Prostate gland (tissue), 2 donors: Measurements from ENCODE around the gene GALNT5. TPM values are rescaled to one million over a fixed set of nuclear protein-coding genes. Genes with fewer than 3 reads are reported as not detected.

ENCODE experiments used
- DNase-seq: peaks from one replicate; pipeline ENCODE4 v3.0.0-alpha.2; 2019; ENCODE audit warnings: low spot score
- H3K27ac ChIP-seq, 2 donors: fragments of 200-600 bp; sonication (generic); 2 replicates each; pipeline ENCODE4 v1.5.1; 2017 to 2019
- H3K27me3 ChIP-seq: fragments of 200-600 bp; sonication (generic); replicated peaks from 2 replicates; pipeline ENCODE4 v1.5.1; 2019; ENCODE audit not compliant: insufficient read depth
- H3K36me3 ChIP-seq, 2 donors: fragments of 200-600 bp; sonication (generic); 1 replicate in 1 of 2; 2 replicates in 1 of 2; pipeline versions ENCODE4 v1.5.1 to v1.8.1; 2017 to 2019
- H3K4me1 ChIP-seq: fragments of 200-600 bp; sonication (generic); replicated peaks from 2 replicates; pipeline ENCODE4 v1.5.1; 2019
- H3K4me3 ChIP-seq, 2 donors: fragments of 200-600 bp; sonication (generic); 2 replicates each; pipeline ENCODE4 v1.5.1; 2017 to 2019
- H3K9me3 ChIP-seq: fragments of 200-600 bp; sonication (generic); 2 replicates; pipeline ENCODE4 v1.5.1; 2017
- POLR2A ChIP-seq: fragments of 450-650 bp; IDR thresholded peaks from one replicate; pipeline ENCODE4 v1.6.1; 2016; ENCODE audit warnings: antibody characterized with exemption, mild to moderate bottlenecking
- POLR2AphosphoS5 ChIP-seq: sonication (generic); formaldehyde crosslinking; IDR thresholded peaks from one replicate; pipeline ENCODE4 v1.6.1; 2017; ENCODE audit warnings: antibody characterized with exemption
- WGBS: methylation state at CpG from one replicate; pipeline ENCODE4 v1.1.5; 2018; 5-methylcytosine and 5-hydroxymethylcytosine counted together
- intact Hi-C: fragments of 100-400 bp; cut with DNase I; formaldehyde crosslinking; loops from one replicate; pipeline ENCODE4 v1.14.2; 2022
- total RNA-seq, 2 donors: library from RNA; depleted of rRNA; stranded (reverse); fragments of >200 nt; gene quantifications; one replicate each; pipeline ENCODE4 v1.1.0, GENCODE V29; 2016
- TF ChIP-seq, protein P1 (sequence below), 4 experiments: fragments of 200-600 bp in 2 of 4; fragments of 450-650 bp in 2 of 4; sonication (generic) in 2 of 4; IDR thresholded peaks; 1 replicate in 3 of 4; 2 replicates in 1 of 4; pipeline ENCODE4 v1.5.1; 2016 to 2019; ENCODE audit warnings: antibody characterized with exemption in 4 of 4, mild to moderate bottlenecking in 2 of 4, moderate library complexity in 2 of 4

Gene GALNT5
- total RNA-seq, 2 donors from 2014 or later = 2.0 to 2.6 TPM

DNA sequence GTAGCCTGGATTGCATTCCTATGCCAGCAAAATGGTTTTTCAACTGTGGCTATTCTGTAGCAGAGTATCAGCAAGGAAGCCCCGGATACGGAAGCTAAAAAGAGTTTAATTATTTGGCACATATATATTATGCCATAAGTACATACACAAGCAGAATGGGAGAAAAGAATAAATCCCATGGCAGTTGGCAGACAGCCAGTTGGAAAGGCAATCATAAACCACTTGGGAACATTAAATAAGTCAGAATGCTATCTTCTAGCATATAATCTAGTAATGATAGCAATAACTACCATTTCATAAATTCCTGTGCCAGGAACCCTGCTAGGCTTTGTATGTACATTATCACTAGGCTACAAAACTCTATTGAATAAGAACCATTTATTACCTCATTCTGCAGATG lies 26.0 kb downstream of the GALNT5 start:
- TF ChIP-seq POLR2AphosphoS5 (no peak), POLR2A (no peak)
- TF ChIP-seq, protein P1, sequence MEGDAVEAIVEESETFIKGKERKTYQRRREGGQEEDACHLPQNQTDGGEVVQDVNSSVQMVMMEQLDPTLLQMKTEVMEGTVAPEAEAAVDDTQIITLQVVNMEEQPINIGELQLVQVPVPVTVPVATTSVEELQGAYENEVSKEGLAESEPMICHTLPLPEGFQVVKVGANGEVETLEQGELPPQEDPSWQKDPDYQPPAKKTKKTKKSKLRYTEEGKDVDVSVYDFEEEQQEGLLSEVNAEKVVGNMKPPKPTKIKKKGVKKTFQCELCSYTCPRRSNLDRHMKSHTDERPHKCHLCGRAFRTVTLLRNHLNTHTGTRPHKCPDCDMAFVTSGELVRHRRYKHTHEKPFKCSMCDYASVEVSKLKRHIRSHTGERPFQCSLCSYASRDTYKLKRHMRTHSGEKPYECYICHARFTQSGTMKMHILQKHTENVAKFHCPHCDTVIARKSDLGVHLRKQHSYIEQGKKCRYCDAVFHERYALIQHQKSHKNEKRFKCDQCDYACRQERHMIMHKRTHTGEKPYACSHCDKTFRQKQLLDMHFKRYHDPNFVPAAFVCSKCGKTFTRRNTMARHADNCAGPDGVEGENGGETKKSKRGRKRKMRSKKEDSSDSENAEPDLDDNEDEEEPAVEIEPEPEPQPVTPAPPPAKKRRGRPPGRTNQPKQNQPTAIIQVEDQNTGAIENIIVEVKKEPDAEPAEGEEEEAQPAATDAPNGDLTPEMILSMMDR (IDR thresholded peaks at IDR 0.05) = no peak
- H3K4me1 ChIP-seq = no peaks in the 10 kb centered on the region
- peak; percentile 11 for DNase-seq
- intact Hi-C loops = no loop called here
- H3K36me3 ChIP-seq = no peaks in the 10 kb centered on the region
- 41% methylated on average over 2 of the region's 2 CpGs for WGBS
- H3K9me3 ChIP-seq = no peaks in the 10 kb centered on the region
- H3K4me3 ChIP-seq = no peak overlapping the region
- no peak overlapping the region for H3K27ac ChIP-seq
- H3K27me3 ChIP-seq = no peaks in the 10 kb centered on the region

DNA sequence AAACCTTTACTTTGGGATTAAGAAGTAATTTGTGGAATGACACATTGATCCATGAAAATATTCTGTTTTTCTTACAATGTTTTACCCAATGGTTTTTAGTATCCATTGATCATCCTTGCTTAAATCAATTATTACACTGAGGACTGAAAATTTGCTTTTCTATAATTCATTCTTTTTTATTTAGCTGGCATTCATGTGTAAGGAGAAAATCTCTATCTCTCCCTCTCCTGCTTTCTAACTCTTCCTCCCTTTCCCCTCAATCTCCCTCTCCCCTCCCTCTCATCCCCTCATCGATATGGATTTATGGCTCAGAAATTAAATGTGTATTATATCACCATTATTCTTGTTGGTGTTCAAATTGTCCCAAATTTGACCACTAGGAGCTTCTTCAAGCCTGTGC lies 29.7 kb downstream of the GALNT5 start:
- Histone ChIP-seq H3K9me3 (no peaks in the 10 kb centered on the region), H3K4me3 (no peak overlapping the region), H3K4me1 (no peaks in the 10 kb centered on the region), H3K36me3 (no peaks in the 10 kb centered on the region), H3K27ac (no peak overlapping the region), H3K27me3 (no peaks in the 10 kb centered on the region)
- TF ChIP-seq POLR2AphosphoS5 (no peak), POLR2A (no peak)
- TF ChIP-seq, protein P1 (IDR thresholded peaks at IDR 0.05) = no peak
- intact Hi-C loops = no loop called here
- 100% methylated on average over 1 of the region's 1 CpG for WGBS
- no peak for DNase-seq

DNA sequence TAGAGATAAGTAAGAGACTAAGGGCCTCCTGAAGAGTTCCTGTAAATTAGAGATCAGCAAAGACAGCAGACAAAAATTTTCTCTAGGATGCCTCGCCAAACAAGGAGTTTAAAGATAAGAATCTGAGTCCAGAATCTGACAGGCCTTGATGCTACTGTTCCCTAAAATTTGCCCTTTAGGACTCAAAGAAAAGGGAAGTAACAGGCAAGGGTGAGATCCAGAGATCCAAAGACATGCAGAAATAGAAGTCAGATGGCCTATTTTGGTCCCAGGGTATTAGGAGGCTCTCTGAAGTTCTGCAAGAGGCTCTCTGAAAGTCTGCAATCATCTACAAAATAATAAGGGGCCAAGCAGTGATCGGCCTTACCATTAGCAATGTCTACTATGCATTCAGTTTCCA lies 33.0 kb downstream of the GALNT5 start:
- Histone ChIP-seq H3K27ac (no peak overlapping the region), H3K9me3 (no peaks in the 10 kb centered on the region), H3K4me1 (no peaks in the 10 kb centered on the region), H3K27me3 (no peaks in the 10 kb centered on the region), H3K36me3 (no peaks in the 10 kb centered on the region), H3K4me3 (no peak overlapping the region)
- no peak for DNase-seq
- WGBS = 89% methylated on average over 2 of the region's 2 CpGs
- intact Hi-C loops = no loop called here
- no peak for TF ChIP-seq POLR2AphosphoS5
- TF ChIP-seq, protein P1 (IDR thresholded peaks at IDR 0.05) = no peak
- TF ChIP-seq POLR2A = no peak

DNA sequence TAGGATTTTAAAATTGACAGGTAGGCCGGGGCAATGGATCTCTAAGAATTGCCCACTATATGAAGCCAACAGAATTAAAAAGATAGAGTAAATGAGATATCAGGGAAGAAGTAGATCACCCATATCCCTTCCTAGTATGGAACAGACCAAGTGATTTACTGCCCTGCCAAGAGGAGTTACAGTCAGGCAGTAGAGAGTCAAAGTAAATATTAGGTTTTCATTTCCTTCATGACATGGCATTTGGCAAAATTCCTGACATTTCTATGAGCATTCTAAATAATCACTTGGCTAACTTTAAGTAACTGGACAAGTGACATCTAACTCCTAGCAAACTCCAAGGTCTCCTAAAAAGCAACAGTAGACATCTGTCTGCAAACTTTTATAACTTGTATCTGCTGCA lies 33.5 kb downstream of the GALNT5 start:
- intact Hi-C loops = no loop called here
- H3K4me1 ChIP-seq = no peaks in the 10 kb centered on the region
- WGBS = 68% methylated on average over 1 of the region's 1 CpG
- peak; percentile 41 for DNase-seq
- no peak overlapping the region for H3K4me3 ChIP-seq
- H3K27ac ChIP-seq = no peak overlapping the region
- no peaks in the 10 kb centered on the region for H3K36me3 ChIP-seq
- TF ChIP-seq, protein P1 (IDR thresholded peaks at IDR 0.05) = no peak
- TF ChIP-seq POLR2AphosphoS5 = peak; percentile 59
- no peaks in the 10 kb centered on the region for H3K27me3 ChIP-seq
- H3K9me3 ChIP-seq = no peaks in the 10 kb centered on the region

DNA sequence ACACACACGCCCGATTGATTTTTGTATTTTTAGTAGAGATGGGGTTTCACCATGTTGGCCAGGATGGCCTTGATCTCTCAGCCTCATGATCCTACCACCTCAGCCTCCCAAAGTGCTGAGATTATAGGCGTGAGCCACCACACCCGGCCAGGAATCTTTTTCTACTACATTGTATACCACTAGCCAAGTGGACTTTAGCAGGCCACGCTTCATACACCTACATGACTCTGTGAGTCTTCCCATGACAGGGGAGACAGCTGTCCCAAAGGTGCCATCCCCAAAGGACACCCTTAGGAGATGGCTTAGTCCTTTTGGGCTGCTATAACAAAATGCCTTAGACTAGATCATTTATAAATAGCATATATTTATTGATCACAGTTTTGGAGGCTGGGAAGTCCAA lies 35.3 kb downstream of the GALNT5 start:
- Histone ChIP-seq H3K36me3 (no peaks in the 10 kb centered on the region), H3K27ac (no peak overlapping the region), H3K4me3 (no peak overlapping the region), H3K4me1 (no peaks in the 10 kb centered on the region), H3K9me3 (no peaks in the 10 kb centered on the region), H3K27me3 (no peaks in the 10 kb centered on the region)
- 95% methylated on average over 5 of the region's 5 CpGs for WGBS
- DNase-seq = no peak
- no peak for TF ChIP-seq POLR2AphosphoS5
- TF ChIP-seq POLR2A = no peak
- intact Hi-C loops = no loop called here
